LNCaP clone FGC (cell line): ENCODE measurements around the gene IL1RAPL1.

Experiments
- DNase-seq: peaks from one replicate; pipeline ENCODE4 v3.0.0-alpha.2; 2011; ENCODE audit warnings: low read depth
- H3K4me3 ChIP-seq: 2 replicates; pipeline ENCODE4 v1.5.1; 2011; ENCODE audit warnings: mild to moderate bottlenecking, low read depth, low read length, control low read depth
- TF ChIP-seq, protein P1 (sequence below): IDR thresholded peaks from 2 replicates; pipeline ENCODE4 v1.5.1; 2012; ENCODE audit warnings: mild to moderate bottlenecking; ENCODE audit not compliant: control insufficient read depth, insufficient read depth; ENCODE audit errors: extremely low read depth

The IL1RAPL1 gene

GRCh38 chrX:29940750-29941149 lies 1353.5 kb downstream of the IL1RAPL1 start:
- H3K4me3 ChIP-seq: no peak overlapping the region
- TF ChIP-seq, protein P1, sequence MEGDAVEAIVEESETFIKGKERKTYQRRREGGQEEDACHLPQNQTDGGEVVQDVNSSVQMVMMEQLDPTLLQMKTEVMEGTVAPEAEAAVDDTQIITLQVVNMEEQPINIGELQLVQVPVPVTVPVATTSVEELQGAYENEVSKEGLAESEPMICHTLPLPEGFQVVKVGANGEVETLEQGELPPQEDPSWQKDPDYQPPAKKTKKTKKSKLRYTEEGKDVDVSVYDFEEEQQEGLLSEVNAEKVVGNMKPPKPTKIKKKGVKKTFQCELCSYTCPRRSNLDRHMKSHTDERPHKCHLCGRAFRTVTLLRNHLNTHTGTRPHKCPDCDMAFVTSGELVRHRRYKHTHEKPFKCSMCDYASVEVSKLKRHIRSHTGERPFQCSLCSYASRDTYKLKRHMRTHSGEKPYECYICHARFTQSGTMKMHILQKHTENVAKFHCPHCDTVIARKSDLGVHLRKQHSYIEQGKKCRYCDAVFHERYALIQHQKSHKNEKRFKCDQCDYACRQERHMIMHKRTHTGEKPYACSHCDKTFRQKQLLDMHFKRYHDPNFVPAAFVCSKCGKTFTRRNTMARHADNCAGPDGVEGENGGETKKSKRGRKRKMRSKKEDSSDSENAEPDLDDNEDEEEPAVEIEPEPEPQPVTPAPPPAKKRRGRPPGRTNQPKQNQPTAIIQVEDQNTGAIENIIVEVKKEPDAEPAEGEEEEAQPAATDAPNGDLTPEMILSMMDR: no peak
- no peak for DNase-seq

- TF ChIP-seq, protein P1: no peak
- H3K4me3 ChIP-seq: no peak overlapping the region
- DNase-seq: no peak
These were observed 1354.0 kb downstream of the IL1RAPL1 start for GRCh38 chrX:29941287-29941686.

GRCh38 chrX:29947225-29947624 lies 1360.0 kb downstream of the IL1RAPL1 start:
- no peak overlapping the region for H3K4me3 ChIP-seq
- TF ChIP-seq, protein P1: no peak
- DNase-seq: no peak

DNA sequence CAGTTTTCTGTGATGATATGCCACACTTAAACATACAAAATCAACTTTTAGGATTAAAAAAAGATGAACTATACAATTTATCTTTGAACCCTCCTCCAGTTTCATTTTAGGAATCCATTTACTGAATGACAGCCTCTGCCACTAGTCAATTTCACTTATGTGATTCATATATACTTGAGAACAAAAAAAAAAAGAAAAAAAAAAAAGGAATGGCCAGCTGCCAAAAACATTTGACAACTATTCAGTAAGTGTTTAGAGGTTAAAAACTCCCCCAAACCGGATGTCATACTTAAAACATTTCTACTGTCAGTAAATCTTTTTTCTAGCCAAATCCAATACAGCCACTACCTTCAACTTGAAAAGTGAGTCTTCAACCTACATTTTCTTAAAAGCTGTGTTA lies 1361.4 kb downstream of the IL1RAPL1 start:
- no peak overlapping the region for H3K4me3 ChIP-seq
- DNase-seq: no peak
- TF ChIP-seq, protein P1: no peak

DNA sequence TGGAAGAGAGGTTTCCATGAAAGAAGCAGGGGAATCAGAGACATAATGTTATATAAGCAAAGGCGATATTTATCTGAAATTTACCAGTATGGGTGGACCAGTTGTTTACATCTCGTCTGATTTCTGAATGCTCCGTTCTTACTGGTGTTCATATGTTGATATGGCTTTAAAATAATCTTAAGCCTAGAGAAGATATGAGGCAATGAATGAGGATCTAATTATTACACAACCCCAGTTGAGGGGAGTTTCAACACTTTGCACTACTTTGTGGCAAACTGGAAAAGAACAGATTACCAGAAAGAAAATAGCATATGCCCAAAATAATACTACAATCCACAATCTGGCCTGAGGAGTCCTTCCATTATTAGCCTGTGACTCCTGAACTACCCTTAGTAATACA lies 1364.8 kb downstream of the IL1RAPL1 start:
- DNase-seq: no peak

GRCh38 chrX:29962061-29962460 lies 1374.8 kb downstream of the IL1RAPL1 start:
- no peak for DNase-seq
- H3K4me3 ChIP-seq: no peak overlapping the region
- TF ChIP-seq, protein P1: no peak

More for the DNA sequence above, 1364.8 kb downstream of the IL1RAPL1 start:
- TF ChIP-seq, protein P1: no peak
- no peak overlapping the region for H3K4me3 ChIP-seq

- TF ChIP-seq, protein P1: no peak
- no peak for DNase-seq
- H3K4me3 ChIP-seq: no peak overlapping the region
These were observed 1378.4 kb downstream of the IL1RAPL1 start for GRCh38 chrX:29965634-29966033.
